Esophagus squamous epithelium (tissue), 4 donors: ENCODE measurements around the gene CHST12.

Source experiments
- POLR2A ChIP-seq, 4 donors: fragments of 450-650 bp; IDR thresholded peaks; one replicate each; pipeline ENCODE4 v1.6.1; 2017; ENCODE audit warnings: antibody characterized with exemption in 4 of 4, mild to moderate bottlenecking in 4 of 4, moderate library complexity in 3 of 4
- TF ChIP-seq, protein P1 (sequence below), 6 experiments: fragments of 450-650 bp in 4 of 6; fragments of 200-600 bp in 2 of 6; sonication (generic) in 2 of 6; IDR thresholded peaks; one replicate each; pipeline ENCODE4 v1.5.1; 2016 to 2019; ENCODE audit warnings: antibody characterized with exemption in 6 of 6, mild to moderate bottlenecking in 4 of 6, moderate library complexity in 4 of 6

- TF ChIP-seq POLR2A (IDR thresholded peaks at IDR 0.05): no peak
- TF ChIP-seq, protein P1, sequence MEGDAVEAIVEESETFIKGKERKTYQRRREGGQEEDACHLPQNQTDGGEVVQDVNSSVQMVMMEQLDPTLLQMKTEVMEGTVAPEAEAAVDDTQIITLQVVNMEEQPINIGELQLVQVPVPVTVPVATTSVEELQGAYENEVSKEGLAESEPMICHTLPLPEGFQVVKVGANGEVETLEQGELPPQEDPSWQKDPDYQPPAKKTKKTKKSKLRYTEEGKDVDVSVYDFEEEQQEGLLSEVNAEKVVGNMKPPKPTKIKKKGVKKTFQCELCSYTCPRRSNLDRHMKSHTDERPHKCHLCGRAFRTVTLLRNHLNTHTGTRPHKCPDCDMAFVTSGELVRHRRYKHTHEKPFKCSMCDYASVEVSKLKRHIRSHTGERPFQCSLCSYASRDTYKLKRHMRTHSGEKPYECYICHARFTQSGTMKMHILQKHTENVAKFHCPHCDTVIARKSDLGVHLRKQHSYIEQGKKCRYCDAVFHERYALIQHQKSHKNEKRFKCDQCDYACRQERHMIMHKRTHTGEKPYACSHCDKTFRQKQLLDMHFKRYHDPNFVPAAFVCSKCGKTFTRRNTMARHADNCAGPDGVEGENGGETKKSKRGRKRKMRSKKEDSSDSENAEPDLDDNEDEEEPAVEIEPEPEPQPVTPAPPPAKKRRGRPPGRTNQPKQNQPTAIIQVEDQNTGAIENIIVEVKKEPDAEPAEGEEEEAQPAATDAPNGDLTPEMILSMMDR (IDR thresholded peaks at IDR 0.05): no peak
Observed at GRCh38 chr7:2371329-2371728, 32.1 kb upstream of the CHST12 start.
